Endothelial cell of umbilical vein (primary cell): Measurements from ENCODE around the gene PI4K2B.
"Not testable (repeated sequence)": the region's sequence is repeated elsewhere in the genome, so short reads cannot be mapped to it uniquely, and the experiment has no call there.

Source experiments
- EZH2 ChIP-seq: IDR thresholded peaks from 2 replicates; pipeline ENCODE4 v1.6.1; 2012; ENCODE audit warnings: borderline replicate concordance, low read depth, mild to moderate bottlenecking, moderate library complexity, low read length, inconsistent platforms; ENCODE audit not compliant: severe bottlenecking
- JUN ChIP-seq: IDR thresholded peaks from 2 replicates; pipeline ENCODE4 v1.6.1; 2011; ENCODE audit warnings: borderline replicate concordance, low read depth; ENCODE audit not compliant: insufficient read length, insufficient read depth
- POLR2A ChIP-seq: IDR thresholded peaks from 2 replicates; pipeline ENCODE4 v1.6.1; 2012; ENCODE audit warnings: low read depth, mild to moderate bottlenecking, control low read depth, low read length
- POLR2AphosphoS5 ChIP-seq: IDR thresholded peaks from 2 replicates; pipeline ENCODE4 v1.6.1; 2012; ENCODE audit warnings: low read depth, mild to moderate bottlenecking, control low read depth, low read length, moderate library complexity; ENCODE audit not compliant: insufficient read depth
- TF ChIP-seq, protein P1 (sequence below), 2 donors: IDR thresholded peaks; 1 replicate in 1 of 2; 2 replicates in 1 of 2; pipeline ENCODE4 v1.5.1; 2011; ENCODE audit warnings: low read length in 2 of 2, mild to moderate bottlenecking in 2 of 2, moderate library complexity in 2 of 2, control low read depth in 1 of 2, inconsistent platforms in 1 of 2, low read depth in 1 of 2; ENCODE audit not compliant: insufficient read depth in 1 of 2; ENCODE audit errors: extremely low read depth in 1 of 2
- TF ChIP-seq, protein P2 (sequence below): IDR thresholded peaks from 2 replicates; pipeline ENCODE4 v1.6.1; 2011; ENCODE audit not compliant: insufficient read depth, insufficient read length

GRCh38 chr4:25253786-25254185, 20.0 kb downstream of the PI4K2B start:
- TF ChIP-seq, protein P1, sequence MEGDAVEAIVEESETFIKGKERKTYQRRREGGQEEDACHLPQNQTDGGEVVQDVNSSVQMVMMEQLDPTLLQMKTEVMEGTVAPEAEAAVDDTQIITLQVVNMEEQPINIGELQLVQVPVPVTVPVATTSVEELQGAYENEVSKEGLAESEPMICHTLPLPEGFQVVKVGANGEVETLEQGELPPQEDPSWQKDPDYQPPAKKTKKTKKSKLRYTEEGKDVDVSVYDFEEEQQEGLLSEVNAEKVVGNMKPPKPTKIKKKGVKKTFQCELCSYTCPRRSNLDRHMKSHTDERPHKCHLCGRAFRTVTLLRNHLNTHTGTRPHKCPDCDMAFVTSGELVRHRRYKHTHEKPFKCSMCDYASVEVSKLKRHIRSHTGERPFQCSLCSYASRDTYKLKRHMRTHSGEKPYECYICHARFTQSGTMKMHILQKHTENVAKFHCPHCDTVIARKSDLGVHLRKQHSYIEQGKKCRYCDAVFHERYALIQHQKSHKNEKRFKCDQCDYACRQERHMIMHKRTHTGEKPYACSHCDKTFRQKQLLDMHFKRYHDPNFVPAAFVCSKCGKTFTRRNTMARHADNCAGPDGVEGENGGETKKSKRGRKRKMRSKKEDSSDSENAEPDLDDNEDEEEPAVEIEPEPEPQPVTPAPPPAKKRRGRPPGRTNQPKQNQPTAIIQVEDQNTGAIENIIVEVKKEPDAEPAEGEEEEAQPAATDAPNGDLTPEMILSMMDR (IDR thresholded peaks at IDR 0.05; ENCODE audit: extremely low read depth in 1 of 2, insufficient read depth in 1 of 2, low read depth in 1 of 2, low read length in 2 of 2) = not testable (repeated sequence)
- TF ChIP-seq EZH2, JUN, POLR2A, POLR2AphosphoS5: not testable (repeated sequence)
- TF ChIP-seq, protein P2, sequence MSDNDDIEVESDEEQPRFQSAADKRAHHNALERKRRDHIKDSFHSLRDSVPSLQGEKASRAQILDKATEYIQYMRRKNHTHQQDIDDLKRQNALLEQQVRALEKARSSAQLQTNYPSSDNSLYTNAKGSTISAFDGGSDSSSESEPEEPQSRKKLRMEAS = not testable (repeated sequence)
